MCF 10A (cell line): ENCODE measurements around the gene STUB1. TPM values are rescaled to one million over a fixed set of nuclear protein-coding genes. Genes with fewer than 3 reads are reported as not detected.

Source experiments
- BruUV-seq: library from RNA; stranded (reverse); fragments of 400-500 nt; replicated peaks from 2 replicates; lab custom pipeline; 2021; lab: Mats Ljungman, UMichigan
- CTCF ChIA-PET: fragments of 300-600 bp; sonication (Branson Sonifier 250); formaldehyde crosslinking; extraction: SDS; loops from one replicate; lab custom pipeline; 2021; ENCODE audit warnings: antibody characterized with exemption, inconsistent platforms; lab: Yijun Ruan, JAX
- POLR2A ChIA-PET: fragments of 300-600, 350-650 bp; sonication (Branson Sonifier 250); formaldehyde crosslinking; extraction: SDS; loops from one replicate; lab custom pipeline; 2020; ENCODE audit warnings: antibody characterized with exemption, inconsistent platforms; lab: Yijun Ruan, JAX
- DNase-seq: peaks from one replicate; pipeline ENCODE4 v3.0.0-alpha.2; 2018; ENCODE audit not compliant: unreplicated experiment
- H3K27ac Mint-ChIP-seq: one replicate; pipeline ENCODE4 v1.8.0; 2022; ENCODE audit warnings: mild to moderate bottlenecking, low read depth, mixed read lengths; ENCODE audit not compliant: unreplicated experiment
- H3K27me3 Mint-ChIP-seq: one replicate; pipeline ENCODE4 v1.8.0; 2022; ENCODE audit warnings: mixed read lengths; ENCODE audit not compliant: insufficient read depth, unreplicated experiment
- H3K36me3 Mint-ChIP-seq: one replicate; pipeline ENCODE4 v1.8.0; 2022; ENCODE audit warnings: mild to moderate bottlenecking, moderate library complexity, mixed read lengths; ENCODE audit not compliant: insufficient read depth, unreplicated experiment
- H3K4me1 Mint-ChIP-seq: one replicate; pipeline ENCODE4 v1.8.0; 2022; ENCODE audit warnings: mixed read lengths; ENCODE audit not compliant: insufficient read depth, unreplicated experiment
- H3K4me3 Mint-ChIP-seq: one replicate; pipeline ENCODE4 v1.8.0; 2022; ENCODE audit warnings: mild to moderate bottlenecking, moderate library complexity, mixed read lengths; ENCODE audit not compliant: unreplicated experiment
- H3K9me3 Mint-ChIP-seq: one replicate; pipeline ENCODE4 v1.8.0; 2022; ENCODE audit warnings: mixed read lengths; ENCODE audit not compliant: unreplicated experiment
- intact Hi-C: fragments of 100-400 bp; cut with micrococcal nuclease; formaldehyde crosslinking; loops from 2 replicates; pipeline ENCODE4 v1.14.1; 2022
- total RNA-seq: library from RNA; stranded (reverse); gene quantifications from 2 replicates; pipeline ENCODE4 v1.2.3, GENCODE V29; 2022
- TF ChIP-seq, protein P1 (sequence below): fragments of 200-600 bp; IDR thresholded peaks from one replicate; pipeline ENCODE4 v1.8.0; 2022; ENCODE audit warnings: antibody characterized with exemption, mild to moderate bottlenecking; ENCODE audit not compliant: unreplicated experiment

The STUB1 gene
- total RNA-seq, 1 experiment from 2014 or later = 124 TPM

DNA sequence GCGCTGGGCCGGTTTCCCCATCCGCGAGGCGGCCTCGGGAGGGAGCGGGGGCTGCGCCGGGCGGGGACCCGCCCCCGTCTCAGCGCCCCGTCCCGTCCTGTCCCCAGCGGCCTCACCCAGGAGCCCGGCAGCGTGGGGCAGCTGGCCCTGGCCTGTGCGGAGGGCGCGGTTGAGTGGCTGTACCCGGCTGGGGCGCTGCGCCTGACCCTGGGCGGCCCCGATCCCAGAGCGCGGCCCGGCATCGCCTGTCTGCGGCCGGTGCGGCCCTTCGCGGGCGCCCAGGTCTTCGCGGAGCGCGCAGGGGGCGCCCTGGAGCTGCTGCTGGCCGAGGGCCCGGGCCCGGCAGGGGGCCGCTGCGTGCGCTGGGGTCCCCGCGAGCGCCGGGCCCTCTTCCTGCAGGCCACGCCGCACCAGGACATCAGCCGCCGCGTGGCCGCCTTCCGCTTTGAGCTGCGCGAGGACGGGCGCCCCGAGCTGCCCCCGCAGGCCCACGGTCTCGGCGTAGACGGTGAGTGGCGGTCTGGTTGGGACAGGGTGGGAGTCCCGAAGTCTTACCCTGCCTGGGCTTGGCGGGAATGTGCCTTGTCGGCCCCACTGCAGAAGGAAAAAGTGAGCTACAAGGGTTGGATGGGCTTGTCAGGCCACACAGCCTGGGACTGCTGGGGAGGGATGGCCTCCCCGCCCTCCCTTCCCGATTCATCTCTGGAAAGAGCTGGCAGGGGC lies 35.4 kb downstream of the STUB1 start:
- H3K9me3 Mint-ChIP-seq = no peaks in the 10 kb centered on the region
- no peaks in the 10 kb centered on the region for H3K27me3 Mint-ChIP-seq
- CTCF ChIA-PET = interaction anchor here (0.5 to 2.0 kb wide), 9 partner anchors 8 to 1233 kb away, joined by 3 to 6 read pairs (median 3); partner anchors contain the start of gene CCDC78
- H3K27ac Mint-ChIP-seq = no peak overlapping the region
- BruUV-seq = no TSS peak
- POLR2A ChIA-PET = interaction anchor here (0.6 to 8.8 kb wide), 23 partner anchors 8 to 705 kb away, joined by 3 to 124 read pairs (median 4); partner anchors contain the start of genes ANTKMT, CCDC78, CHTF18 and CIAO3
- intact Hi-C loops = no loop called here
- peaks cover 27% of the 10 kb centered on the region for H3K36me3 Mint-ChIP-seq
- no peak for DNase-seq
- peaks cover 16% of the 10 kb centered on the region for H3K4me1 Mint-ChIP-seq
- TF ChIP-seq, protein P1, sequence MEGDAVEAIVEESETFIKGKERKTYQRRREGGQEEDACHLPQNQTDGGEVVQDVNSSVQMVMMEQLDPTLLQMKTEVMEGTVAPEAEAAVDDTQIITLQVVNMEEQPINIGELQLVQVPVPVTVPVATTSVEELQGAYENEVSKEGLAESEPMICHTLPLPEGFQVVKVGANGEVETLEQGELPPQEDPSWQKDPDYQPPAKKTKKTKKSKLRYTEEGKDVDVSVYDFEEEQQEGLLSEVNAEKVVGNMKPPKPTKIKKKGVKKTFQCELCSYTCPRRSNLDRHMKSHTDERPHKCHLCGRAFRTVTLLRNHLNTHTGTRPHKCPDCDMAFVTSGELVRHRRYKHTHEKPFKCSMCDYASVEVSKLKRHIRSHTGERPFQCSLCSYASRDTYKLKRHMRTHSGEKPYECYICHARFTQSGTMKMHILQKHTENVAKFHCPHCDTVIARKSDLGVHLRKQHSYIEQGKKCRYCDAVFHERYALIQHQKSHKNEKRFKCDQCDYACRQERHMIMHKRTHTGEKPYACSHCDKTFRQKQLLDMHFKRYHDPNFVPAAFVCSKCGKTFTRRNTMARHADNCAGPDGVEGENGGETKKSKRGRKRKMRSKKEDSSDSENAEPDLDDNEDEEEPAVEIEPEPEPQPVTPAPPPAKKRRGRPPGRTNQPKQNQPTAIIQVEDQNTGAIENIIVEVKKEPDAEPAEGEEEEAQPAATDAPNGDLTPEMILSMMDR = no peak
- H3K4me3 Mint-ChIP-seq = peak overlapping the region; percentile 76

DNA sequence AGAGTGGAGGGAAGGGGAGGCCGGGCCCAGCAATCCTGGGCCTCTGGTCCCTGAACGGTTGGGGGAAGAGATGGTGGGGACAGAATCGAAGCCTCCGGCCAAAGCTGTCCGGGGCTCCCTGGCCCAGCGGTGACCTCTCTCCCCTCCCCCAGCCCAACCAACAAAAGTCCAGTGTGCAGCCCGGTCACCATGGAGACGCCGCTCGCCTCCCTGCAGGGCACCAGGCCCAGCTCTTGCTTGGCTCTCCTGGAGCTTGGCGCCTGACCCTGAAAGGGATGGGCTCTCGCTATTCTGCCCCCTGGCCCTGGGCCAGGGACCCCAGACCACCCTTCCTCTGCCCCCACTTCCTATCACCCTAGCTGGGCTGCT lies 36.0 kb downstream of the STUB1 start:
- Mint-ChIP-seq H3K4me1 (peaks cover 16% of the 10 kb centered on the region), H3K9me3 (no peaks in the 10 kb centered on the region), H3K36me3 (peaks cover 26% of the 10 kb centered on the region), H3K27ac (no peak overlapping the region), H3K27me3 (no peaks in the 10 kb centered on the region), H3K4me3 (peak overlapping the region; percentile 76)
- intact Hi-C loops = no loop called here
- CTCF ChIA-PET = interaction anchor here (0.6 to 2.0 kb wide), 8 partner anchors 9 to 1233 kb away, joined by 3 to 6 read pairs (median 3); partner anchors contain the start of gene CCDC78
- POLR2A ChIA-PET = interaction anchor here (0.6 to 8.8 kb wide), 14 partner anchors 8 to 123 kb away, joined by 3 to 124 read pairs (median 4); partner anchors contain the start of genes ANTKMT, CCDC78, CHTF18 and CIAO3
- peak; percentile 44 for DNase-seq
- TF ChIP-seq, protein P1 = no peak
- no TSS peak for BruUV-seq

DNA sequence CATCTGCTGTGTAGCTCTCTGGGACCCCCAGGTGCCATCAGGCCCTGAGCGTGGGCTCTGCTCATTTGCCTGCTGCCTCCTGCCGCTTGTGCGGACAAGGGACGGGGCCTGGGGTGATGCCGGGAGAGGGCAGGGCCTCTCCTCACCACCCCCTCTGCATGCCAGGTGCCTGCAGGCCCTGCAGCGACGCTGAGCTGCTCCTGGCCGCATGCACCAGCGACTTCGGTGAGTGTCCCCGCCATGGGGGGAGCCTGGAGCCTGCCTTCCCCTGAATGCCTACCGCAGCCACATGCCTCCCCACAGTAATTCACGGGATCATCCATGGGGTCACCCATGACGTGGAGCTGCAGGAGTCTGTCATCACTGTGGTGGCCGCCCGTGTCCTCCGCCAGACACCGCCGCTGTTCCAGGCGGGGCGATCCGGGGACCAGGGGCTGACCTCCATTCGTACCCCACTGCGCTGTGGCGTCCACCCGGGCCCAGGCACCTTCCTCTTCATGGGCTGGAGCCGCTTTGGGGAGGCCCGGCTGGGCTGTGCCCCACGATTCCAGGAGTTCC lies 36.6 kb downstream of the STUB1 start:
- no TSS peak for BruUV-seq
- POLR2A ChIA-PET = interaction anchor here (1.0 to 8.8 kb wide), 7 partner anchors 7 to 124 kb away, joined by 4 to 124 read pairs (median 8); partner anchors contain the start of genes ANTKMT, CCDC78, CIAO3 and FBXL16
- intact Hi-C loops = no loop called here
- Mint-ChIP-seq H3K36me3 (peaks cover 26% of the 10 kb centered on the region), H3K27ac (no peak overlapping the region), H3K4me3 (peak overlapping the region; percentile 76), H3K27me3 (no peaks in the 10 kb centered on the region), H3K9me3 (no peaks in the 10 kb centered on the region), H3K4me1 (peaks cover 16% of the 10 kb centered on the region)
- CTCF ChIA-PET = interaction anchor here (0.6 to 2.0 kb wide), 4 partner anchors 19 to 106 kb away, joined by 3 to 5 read pairs (median 3); no protein-coding TSS in a partner anchor
- no peak for DNase-seq
- TF ChIP-seq, protein P1 = no peak
